ENCODE data around the gene ELL. TPM values are rescaled to one million over a fixed set of nuclear protein-coding genes. Genes with fewer than 3 reads are reported as not detected.
A peak's percentile ranks its signal among the peaks of the same experiment; 100 is the strongest.

ELL gene
- total RNA-seq, 4 donors from 2014 or later, result 4.1 to 43.5 (median 21.7) TPM

DNA sequence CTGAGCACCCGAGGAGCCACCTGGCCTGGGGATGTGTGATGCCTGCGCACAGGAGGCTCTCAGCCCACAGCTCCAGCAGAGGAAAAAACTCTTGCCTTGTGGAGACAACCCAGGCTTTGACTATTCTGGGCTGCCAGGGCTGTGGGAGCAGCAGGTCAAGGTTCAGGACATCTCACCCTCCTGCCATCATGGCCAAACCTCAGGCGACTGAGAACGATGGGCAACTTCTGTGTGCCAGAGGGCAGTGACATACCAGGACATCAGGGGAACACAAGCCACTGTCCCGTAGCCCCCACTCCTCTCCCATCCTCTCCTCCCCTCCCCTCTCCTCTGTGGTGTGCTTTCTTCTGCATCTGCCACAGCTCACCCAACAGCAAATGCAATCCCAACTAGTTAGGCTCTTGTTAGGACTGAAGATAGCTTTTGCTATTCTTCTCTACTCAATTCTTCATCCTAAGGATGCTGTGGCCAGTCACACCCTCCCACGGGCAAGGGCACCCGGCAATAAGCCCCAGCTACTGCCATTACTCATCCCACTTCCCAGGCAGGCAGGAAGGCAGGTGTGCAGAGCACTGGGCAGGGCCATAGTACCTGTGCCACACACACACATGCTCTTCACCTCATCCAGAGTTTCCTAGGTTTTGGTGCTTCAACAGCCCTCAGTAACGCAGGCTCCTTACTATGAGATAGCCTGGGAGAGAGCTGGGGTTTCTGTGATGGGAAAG is 16.8 kb downstream of the ELL start:
- Histone ChIP-seq H3K4me1 (peaks cover 0 to 28% of the 10 kb centered on the region in 2 donors), H3K9me3 (no peaks in the 10 kb centered on the region), H3K27me3 (no peaks in the 10 kb centered on the region), H3K27ac (peak overlapping the region in 1 of 2 donors; percentile 19), H3K4me3 (no peak overlapping the region), H3K36me3 (no peaks in the 10 kb centered on the region)
- DNase-seq, result no peak
- intact Hi-C loops (cut with DNase I; ENCODE audit: low total_unique reads), result no loop called here
- TF ChIP-seq POLR2A (IDR thresholded peaks at IDR 0.05), result no peak
- TF ChIP-seq, protein P1, sequence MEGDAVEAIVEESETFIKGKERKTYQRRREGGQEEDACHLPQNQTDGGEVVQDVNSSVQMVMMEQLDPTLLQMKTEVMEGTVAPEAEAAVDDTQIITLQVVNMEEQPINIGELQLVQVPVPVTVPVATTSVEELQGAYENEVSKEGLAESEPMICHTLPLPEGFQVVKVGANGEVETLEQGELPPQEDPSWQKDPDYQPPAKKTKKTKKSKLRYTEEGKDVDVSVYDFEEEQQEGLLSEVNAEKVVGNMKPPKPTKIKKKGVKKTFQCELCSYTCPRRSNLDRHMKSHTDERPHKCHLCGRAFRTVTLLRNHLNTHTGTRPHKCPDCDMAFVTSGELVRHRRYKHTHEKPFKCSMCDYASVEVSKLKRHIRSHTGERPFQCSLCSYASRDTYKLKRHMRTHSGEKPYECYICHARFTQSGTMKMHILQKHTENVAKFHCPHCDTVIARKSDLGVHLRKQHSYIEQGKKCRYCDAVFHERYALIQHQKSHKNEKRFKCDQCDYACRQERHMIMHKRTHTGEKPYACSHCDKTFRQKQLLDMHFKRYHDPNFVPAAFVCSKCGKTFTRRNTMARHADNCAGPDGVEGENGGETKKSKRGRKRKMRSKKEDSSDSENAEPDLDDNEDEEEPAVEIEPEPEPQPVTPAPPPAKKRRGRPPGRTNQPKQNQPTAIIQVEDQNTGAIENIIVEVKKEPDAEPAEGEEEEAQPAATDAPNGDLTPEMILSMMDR (IDR thresholded peaks at IDR 0.05), result no peak

DNA sequence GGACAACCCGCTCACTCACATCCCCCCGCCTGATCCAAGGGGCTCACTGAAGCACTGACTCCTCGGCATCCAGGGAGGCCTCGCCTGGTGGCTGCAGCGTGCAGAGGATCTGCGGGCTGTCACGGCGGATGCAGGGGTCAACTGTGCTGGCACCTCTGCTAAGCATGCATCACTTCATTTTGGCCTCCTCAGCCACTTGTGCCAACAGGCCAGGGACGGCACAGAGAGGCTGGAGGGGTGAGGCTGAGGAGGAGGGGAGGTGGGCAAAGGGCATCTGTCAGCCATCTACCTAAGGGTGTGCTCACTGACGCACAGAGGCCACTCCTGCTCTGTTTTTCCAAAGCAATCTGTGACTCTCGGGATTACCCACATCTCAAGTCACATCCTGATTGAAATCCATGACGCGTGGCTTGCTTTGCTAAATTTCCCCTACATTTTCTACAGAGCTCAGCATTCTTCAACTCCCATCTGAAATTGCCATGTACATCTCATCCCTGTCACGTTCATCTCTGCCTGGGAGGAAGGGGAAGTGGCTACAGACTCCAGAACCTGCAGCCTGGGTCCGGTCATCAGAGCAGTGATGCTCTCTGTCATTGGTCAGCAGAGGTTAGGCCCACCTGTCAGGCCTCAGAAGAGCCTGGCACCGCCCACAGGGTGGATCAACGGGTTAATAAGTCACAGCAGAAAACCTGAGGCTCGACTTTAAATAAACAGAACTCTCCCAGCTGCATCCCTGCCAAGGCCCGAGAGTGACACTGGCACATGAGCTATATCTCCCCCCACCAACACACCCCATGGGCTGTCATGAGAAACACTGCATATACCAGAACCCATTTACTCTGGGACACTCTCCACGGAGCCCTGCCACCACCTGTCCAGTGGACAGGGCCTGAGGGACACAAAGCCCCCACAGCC is 17.6 kb downstream of the ELL start:
- DNase-seq, result no peak
- Histone ChIP-seq H3K4me1 (peaks cover 0 to 28% of the 10 kb centered on the region in 2 donors), H3K36me3 (no peaks in the 10 kb centered on the region), H3K4me3 (no peak overlapping the region), H3K27me3 (no peaks in the 10 kb centered on the region), H3K27ac (no peak overlapping the region), H3K9me3 (no peaks in the 10 kb centered on the region)
- TF ChIP-seq, protein P1 (IDR thresholded peaks at IDR 0.05), result no peak
- TF ChIP-seq POLR2A (IDR thresholded peaks at IDR 0.05), result no peak
- intact Hi-C loops (cut with DNase I; ENCODE audit: low total_unique reads), result no loop called here

DNA sequence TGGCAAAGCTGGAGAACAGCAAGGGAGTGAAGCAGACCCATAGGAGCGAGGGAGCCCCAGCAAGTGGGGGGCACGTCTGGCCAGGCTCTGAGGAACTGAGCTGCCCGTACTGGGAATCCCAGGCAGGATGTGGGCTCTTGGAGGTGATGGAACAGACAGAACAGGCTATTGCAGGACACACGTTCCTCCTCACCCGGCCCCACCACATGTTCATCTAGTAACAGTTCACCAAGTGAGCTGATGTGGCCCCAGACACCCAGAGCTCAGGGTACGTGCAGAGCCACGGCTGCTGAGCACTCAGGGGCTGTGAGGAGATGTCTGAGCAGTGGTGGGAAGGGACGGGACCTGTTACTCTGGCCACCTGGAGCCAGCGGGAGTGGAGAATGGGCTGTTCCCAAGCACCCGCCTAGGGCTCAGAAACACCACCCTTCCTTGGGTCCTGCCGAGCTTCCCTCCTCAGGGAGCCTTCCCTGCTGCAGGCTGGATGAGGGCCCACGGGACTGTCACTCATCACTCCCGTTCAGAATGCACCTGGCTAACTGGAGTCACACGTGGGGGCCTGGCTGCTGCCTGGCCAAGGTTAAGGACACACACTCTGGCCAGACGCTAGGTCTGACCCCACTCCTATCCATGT is 18.4 kb downstream of the ELL start:
- DNase-seq, result no peak
- Histone ChIP-seq H3K4me1 (peaks cover 0 to 28% of the 10 kb centered on the region in 2 donors), H3K9me3 (no peaks in the 10 kb centered on the region), H3K4me3 (no peak overlapping the region), H3K27ac (no peak overlapping the region), H3K27me3 (no peaks in the 10 kb centered on the region), H3K36me3 (no peaks in the 10 kb centered on the region)
- intact Hi-C loops (cut with DNase I; ENCODE audit: low total_unique reads), result no loop called here
- no peak for TF ChIP-seq POLR2A (IDR thresholded peaks at IDR 0.05)
- TF ChIP-seq, protein P1 (IDR thresholded peaks at IDR 0.05), result no peak

DNA sequence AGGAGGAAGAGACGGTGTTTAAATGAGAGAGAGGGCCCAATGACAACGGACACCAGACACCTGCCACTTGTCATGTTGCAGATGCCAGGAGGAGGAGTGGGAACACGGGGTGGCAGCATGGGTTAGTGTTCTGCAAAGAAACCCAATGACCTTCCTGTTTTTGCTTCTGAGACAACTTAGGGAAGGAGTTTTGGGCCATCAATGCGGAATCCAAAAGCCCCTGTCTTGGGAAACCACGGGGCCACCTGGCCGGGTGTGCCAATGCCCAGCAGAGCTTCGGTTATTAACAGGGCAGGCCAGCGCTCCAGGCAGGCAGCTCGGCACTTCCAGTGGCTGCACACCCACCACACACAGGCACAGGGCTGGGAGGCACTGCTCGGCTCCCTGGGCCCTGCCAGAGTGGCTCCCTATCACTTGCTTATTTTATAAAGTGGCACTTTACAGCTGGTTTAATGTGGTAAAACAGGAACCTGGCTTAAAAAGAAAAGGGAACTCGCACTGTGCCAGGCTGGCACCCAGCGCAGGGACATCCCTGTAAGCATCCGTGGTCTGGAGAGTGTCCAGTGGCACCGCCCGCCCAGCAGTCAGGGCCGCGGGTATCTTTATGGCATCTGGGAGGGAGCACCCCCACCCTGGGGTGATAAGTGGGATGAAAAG is 19.1 kb downstream of the ELL start:
- no peak for DNase-seq
- TF ChIP-seq POLR2A (IDR thresholded peaks at IDR 0.05), result no peak
- TF ChIP-seq, protein P1 (IDR thresholded peaks at IDR 0.05), result no peak
- Histone ChIP-seq H3K4me3 (no peak overlapping the region), H3K9me3 (no peaks in the 10 kb centered on the region), H3K4me1 (peaks cover 0 to 28% of the 10 kb centered on the region in 2 donors), H3K27me3 (no peaks in the 10 kb centered on the region), H3K36me3 (no peaks in the 10 kb centered on the region), H3K27ac (no peak overlapping the region)
- intact Hi-C loops (cut with DNase I; ENCODE audit: low total_unique reads), result no loop called here
